Natural killer cell (primary cell): ENCODE measurements around the gene EDC4. TPM values are rescaled to one million over a fixed set of nuclear protein-coding genes. Genes with fewer than 3 reads are reported as not detected.

Experiments used
- ATAC-seq, 3 donors: fragments of 150-1000 bp in 2 of 3; fragments of 200-7000 bp in 1 of 3; cut with Tn5 transposase; 1 replicate in 1 of 3; 2 replicates in 2 of 3; pipeline ENCODE4 v1.10.0; 2021; ENCODE audit warnings: mild to moderate bottlenecking in 2 of 3, moderate library complexity in 2 of 3
- DNase-seq, 2 donors: peaks; one replicate each; pipeline versions ENCODE4 v3.0.0 to v3.0.0-alpha.2; 2013 to 2021; ENCODE audit warnings: mixed read lengths in 1 of 2
- H3K27ac ChIP-seq: one replicate; pipeline ENCODE4 v1.5.1; 2013; ENCODE audit warnings: mild to moderate bottlenecking, low read length
- H3K27me3 ChIP-seq: one replicate; pipeline ENCODE4 v1.6.1; 2013; ENCODE audit warnings: low read length; ENCODE audit not compliant: control insufficient read depth, insufficient read depth
- H3K36me3 ChIP-seq: one replicate; pipeline ENCODE4 v1.6.1; 2013; ENCODE audit warnings: low read length; ENCODE audit not compliant: control insufficient read depth, insufficient read depth
- H3K4me1 ChIP-seq: one replicate; pipeline ENCODE4 v1.6.1; 2013; ENCODE audit warnings: low read length; ENCODE audit not compliant: control insufficient read depth, insufficient read depth
- H3K4me3 ChIP-seq: one replicate; pipeline ENCODE4 v1.5.1; 2013; ENCODE audit warnings: low read length
- H3K9me3 ChIP-seq: one replicate; pipeline ENCODE4 v1.6.1; 2013; ENCODE audit warnings: low read length; ENCODE audit not compliant: control insufficient read depth, insufficient read depth
- H3K27ac Mint-ChIP-seq, 2 donors: one replicate each; pipeline ENCODE4 v1.8.0; 2022; ENCODE audit warnings: mild to moderate bottlenecking in 2 of 2, mixed read lengths in 2 of 2, moderate library complexity in 1 of 2
- H3K27me3 Mint-ChIP-seq, 2 donors: one replicate each; pipeline ENCODE4 v1.8.0; 2022; ENCODE audit warnings: low read depth in 2 of 2, mixed read lengths in 2 of 2
- H3K36me3 Mint-ChIP-seq: one replicate; pipeline ENCODE4 v1.8.0; 2022; ENCODE audit warnings: mixed read lengths
- H3K4me1 Mint-ChIP-seq, 2 donors: one replicate each; pipeline ENCODE4 v1.8.0; 2022; ENCODE audit warnings: mixed read lengths in 2 of 2
- H3K4me3 Mint-ChIP-seq: one replicate; pipeline ENCODE4 v1.8.0; 2022; ENCODE audit warnings: mild to moderate bottlenecking, moderate library complexity, mixed read lengths
- H3K9me3 Mint-ChIP-seq, 2 donors: one replicate each; pipeline ENCODE4 v1.8.0; 2022; ENCODE audit warnings: mixed read lengths in 2 of 2
- WGBS: methylation state at CpG from one replicate; pipeline ENCODE4 v1.1.7; 2013; ENCODE audit warnings: missing lambda C conversion rate; ENCODE audit not compliant: insufficient coverage; 5-methylcytosine and 5-hydroxymethylcytosine counted together
- intact Hi-C: fragments of 100-400 bp; cut with micrococcal nuclease; formaldehyde crosslinking; loops from one replicate; pipeline ENCODE4 v1.14.2; 2022
- total RNA-seq, 4 donors: library from RNA; stranded (reverse); fragments of 120-200 nt in 1 of 4; gene quantifications; one replicate each; pipeline versions ENCODE4 v1.2.3 to v1.2.4, GENCODE V29; 2013 to 2022
- TF ChIP-seq, protein P1 (sequence below): fragments of 200-600 bp; IDR thresholded peaks from one replicate; pipeline ENCODE4 v1.8.0; 2022; ENCODE audit warnings: antibody characterized with exemption

Gene EDC4
- total RNA-seq, 3 donors from 2014 or later (not counting 1 experiment from before 2014, with no cell fraction given), result 91.9 to 111 (median 105) TPM

- no peak overlapping the region for H3K4me3 ChIP-seq
- Mint-ChIP-seq H3K9me3 (no peaks in the 10 kb centered on the region), H3K27ac (no peak overlapping the region), H3K4me1 (peaks cover 16 to 22% of the 10 kb centered on the region in 2 donors), H3K27me3 (no peaks in the 10 kb centered on the region), H3K4me3 (no peak overlapping the region), H3K36me3 (no peaks in the 10 kb centered on the region)
- H3K27ac ChIP-seq, result no peak overlapping the region
- no peak for ATAC-seq
- 96% methylated on average over 12 of the region's 12 CpGs for WGBS
- no peaks in the 10 kb centered on the region for H3K27me3 ChIP-seq
- TF ChIP-seq, protein P1, sequence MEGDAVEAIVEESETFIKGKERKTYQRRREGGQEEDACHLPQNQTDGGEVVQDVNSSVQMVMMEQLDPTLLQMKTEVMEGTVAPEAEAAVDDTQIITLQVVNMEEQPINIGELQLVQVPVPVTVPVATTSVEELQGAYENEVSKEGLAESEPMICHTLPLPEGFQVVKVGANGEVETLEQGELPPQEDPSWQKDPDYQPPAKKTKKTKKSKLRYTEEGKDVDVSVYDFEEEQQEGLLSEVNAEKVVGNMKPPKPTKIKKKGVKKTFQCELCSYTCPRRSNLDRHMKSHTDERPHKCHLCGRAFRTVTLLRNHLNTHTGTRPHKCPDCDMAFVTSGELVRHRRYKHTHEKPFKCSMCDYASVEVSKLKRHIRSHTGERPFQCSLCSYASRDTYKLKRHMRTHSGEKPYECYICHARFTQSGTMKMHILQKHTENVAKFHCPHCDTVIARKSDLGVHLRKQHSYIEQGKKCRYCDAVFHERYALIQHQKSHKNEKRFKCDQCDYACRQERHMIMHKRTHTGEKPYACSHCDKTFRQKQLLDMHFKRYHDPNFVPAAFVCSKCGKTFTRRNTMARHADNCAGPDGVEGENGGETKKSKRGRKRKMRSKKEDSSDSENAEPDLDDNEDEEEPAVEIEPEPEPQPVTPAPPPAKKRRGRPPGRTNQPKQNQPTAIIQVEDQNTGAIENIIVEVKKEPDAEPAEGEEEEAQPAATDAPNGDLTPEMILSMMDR, result no peak
- H3K9me3 ChIP-seq, result no peaks in the 10 kb centered on the region
- intact Hi-C loops, result no loop called here
- no peak for DNase-seq
- peaks cover 81% of the 10 kb centered on the region for H3K36me3 ChIP-seq
- peaks cover under 1% of the 10 kb centered on the region for H3K4me1 ChIP-seq
Observed at GRCh38 chr16:67879462-67879861, 6.6 kb downstream of the EDC4 start.

GRCh38 chr16:67879936-67880335, 7.1 kb downstream of the EDC4 start:
- Mint-ChIP-seq H3K27ac (no peak overlapping the region), H3K36me3 (no peaks in the 10 kb centered on the region), H3K9me3 (no peaks in the 10 kb centered on the region), H3K4me3 (no peak overlapping the region), H3K4me1 (peaks cover 12 to 17% of the 10 kb centered on the region in 2 donors), H3K27me3 (no peaks in the 10 kb centered on the region)
- H3K9me3 ChIP-seq, result no peaks in the 10 kb centered on the region
- DNase-seq (no peak), ATAC-seq (no peak)
- H3K4me3 ChIP-seq, result no peak overlapping the region
- peaks cover 85% of the 10 kb centered on the region for H3K36me3 ChIP-seq
- H3K4me1 ChIP-seq, result no peaks in the 10 kb centered on the region
- no peak overlapping the region for H3K27ac ChIP-seq
- TF ChIP-seq, protein P1, result no peak
- intact Hi-C loops, result no loop called here
- WGBS, result 88% methylated on average over 5 of the region's 5 CpGs
- no peaks in the 10 kb centered on the region for H3K27me3 ChIP-seq

GRCh38 chr16:67880584-67880983, 7.7 kb downstream of the EDC4 start:
- Mint-ChIP-seq H3K36me3 (no peaks in the 10 kb centered on the region), H3K9me3 (no peaks in the 10 kb centered on the region), H3K4me1 (peaks cover 5 to 11% of the 10 kb centered on the region in 2 donors), H3K27me3 (no peaks in the 10 kb centered on the region), H3K27ac (no peak overlapping the region), H3K4me3 (no peak overlapping the region)
- ATAC-seq, result no peak
- Histone ChIP-seq H3K4me1 (no peaks in the 10 kb centered on the region), H3K27ac (no peak overlapping the region), H3K4me3 (no peak overlapping the region), H3K27me3 (no peaks in the 10 kb centered on the region), H3K36me3 (peaks cover 88% of the 10 kb centered on the region), H3K9me3 (no peaks in the 10 kb centered on the region)
- WGBS, result 95% methylated on average over 13 of the region's 13 CpGs
- DNase-seq, result no peak
- TF ChIP-seq, protein P1, result no peak
- intact Hi-C loops, result no loop called here

- no peak overlapping the region for H3K27ac ChIP-seq
- 95% methylated on average over 21 of the region's 21 CpGs for WGBS
- TF ChIP-seq, protein P1, result no peak
- no peaks in the 10 kb centered on the region for H3K27me3 ChIP-seq
- DNase-seq (no peak), ATAC-seq (no peak)
- H3K36me3 ChIP-seq, result peaks cover 82% of the 10 kb centered on the region
- no peak overlapping the region for H3K4me3 ChIP-seq
- H3K4me1 Mint-ChIP-seq, result peaks cover 0 to 4% of the 10 kb centered on the region in 2 donors
- intact Hi-C loops, result no loop called here
- no peaks in the 10 kb centered on the region for H3K9me3 Mint-ChIP-seq
- no peak overlapping the region for H3K4me3 Mint-ChIP-seq
- no peaks in the 10 kb centered on the region for H3K27me3 Mint-ChIP-seq
- H3K4me1 ChIP-seq, result no peaks in the 10 kb centered on the region
- H3K27ac Mint-ChIP-seq, result no peak overlapping the region
- H3K9me3 ChIP-seq, result no peaks in the 10 kb centered on the region
- H3K36me3 Mint-ChIP-seq, result no peaks in the 10 kb centered on the region
Observed at GRCh38 chr16:67881621-67882161, 8.8 kb downstream of the EDC4 start.
